Loucy (cell line): Measurements from ENCODE around the gene ARHGAP6.

ENCODE experiments used
- H2AFZ ChIP-seq: fragments of 200-600 bp; sonication (generic); 2 replicates; pipeline ENCODE4 v1.6.0; 2016; ENCODE audit warnings: antibody characterized with exemption, mild to moderate bottlenecking, low read length, moderate library complexity
- H3F3A ChIP-seq: fragments of 200-600 bp; 2 replicates; pipeline ENCODE4 v1.6.0; 2016; ENCODE audit warnings: antibody characterized with exemption, low read depth, mild to moderate bottlenecking
- H3K27me3 ChIP-seq: fragments of 200-600 bp; sonication (generic); 2 replicates; pipeline ENCODE4 v1.6.1; 2014; ENCODE audit warnings: low read length, mild to moderate bottlenecking; ENCODE audit not compliant: insufficient read depth, poor library complexity, severe bottlenecking
- H3K36me3 ChIP-seq: fragments of 200-600 bp; sonication (generic); 2 replicates; pipeline ENCODE4 v1.6.1; 2016; ENCODE audit warnings: low read length; ENCODE audit not compliant: insufficient read depth
- H3K4me1 ChIP-seq: fragments of 200-600 bp; sonication (generic); 2 replicates; pipeline ENCODE4 v1.5.1; 2014; ENCODE audit warnings: low read length, mild to moderate bottlenecking; ENCODE audit not compliant: insufficient read depth, poor library complexity, severe bottlenecking
- H3K4me2 ChIP-seq: fragments of 200-600 bp; sonication (generic); 2 replicates; pipeline ENCODE4 v1.6.0; 2014; ENCODE audit warnings: antibody characterized with exemption, low read length, low read depth, mild to moderate bottlenecking; ENCODE audit not compliant: poor library complexity, severe bottlenecking
- H3K4me3 ChIP-seq: fragments of 200-600 bp; sonication (generic); 2 replicates; pipeline ENCODE4 v1.5.1; 2014; ENCODE audit warnings: low read length, mild to moderate bottlenecking, mixed read lengths; ENCODE audit not compliant: poor library complexity, severe bottlenecking
- H3K79me2 ChIP-seq: fragments of 200-600 bp; sonication (generic); 2 replicates; pipeline ENCODE4 v1.6.1; 2014; ENCODE audit warnings: low read length; ENCODE audit not compliant: insufficient read depth
- H3K9ac ChIP-seq: fragments of 200-600 bp; sonication (generic); 2 replicates; pipeline ENCODE4 v1.6.0; 2014; ENCODE audit warnings: mild to moderate bottlenecking, low read depth, low read length, moderate library complexity; ENCODE audit not compliant: poor library complexity, severe bottlenecking
- H3K9me2 ChIP-seq: fragments of 200-600 bp; sonication (generic); replicated peaks from 2 replicates; pipeline ENCODE4 v1.6.1; 2016; ENCODE audit warnings: low read depth, low read length, mixed read lengths
- H3K9me3 ChIP-seq: fragments of 200-600 bp; sonication (generic); 2 replicates; pipeline ENCODE4 v1.6.1; 2014; ENCODE audit warnings: mild to moderate bottlenecking, antibody characterized with exemption, low read length, low read depth; ENCODE audit not compliant: insufficient read depth
- H4K20me1 ChIP-seq: fragments of 200-600 bp; sonication (generic); 2 replicates; pipeline ENCODE4 v1.6.0; 2014; ENCODE audit warnings: antibody characterized with exemption, low read length, mild to moderate bottlenecking; ENCODE audit not compliant: insufficient read depth, poor library complexity, severe bottlenecking
- EZH2phosphoT487 ChIP-seq: fragments of 200-600 bp; IDR thresholded peaks from 2 replicates; pipeline ENCODE4 v1.6.1; 2018; ENCODE audit warnings: antibody characterized with exemption, mild to moderate bottlenecking, moderate library complexity, borderline replicate concordance
- TF ChIP-seq, protein P1 (sequence below): fragments of 200-600 bp; sonication (generic); conservative IDR thresholded peaks from 2 replicates; pipeline ENCODE4 v1.5.1; 2014; ENCODE audit warnings: mild to moderate bottlenecking, antibody characterized with exemption, low read length

Gene ARHGAP6

GRCh38 chrX:11337292-11338009 is 328.3 kb downstream of the ARHGAP6 start:
- Histone ChIP-seq H3K36me3 (no peaks in the 10 kb centered on the region), H3F3A (no peaks in the 10 kb centered on the region), H2AFZ (no peak overlapping the region), H3K9me2 (no peaks in the 10 kb centered on the region), H3K9me3 (no peaks in the 10 kb centered on the region), H3K79me2 (no peaks in the 10 kb centered on the region), H3K9ac (no peak overlapping the region), H3K27me3 (no peaks in the 10 kb centered on the region), H3K4me3 (no peak overlapping the region), H3K4me2 (no peak overlapping the region), H4K20me1 (no peaks in the 10 kb centered on the region), H3K4me1 (no peaks in the 10 kb centered on the region)
- TF ChIP-seq, protein P1, sequence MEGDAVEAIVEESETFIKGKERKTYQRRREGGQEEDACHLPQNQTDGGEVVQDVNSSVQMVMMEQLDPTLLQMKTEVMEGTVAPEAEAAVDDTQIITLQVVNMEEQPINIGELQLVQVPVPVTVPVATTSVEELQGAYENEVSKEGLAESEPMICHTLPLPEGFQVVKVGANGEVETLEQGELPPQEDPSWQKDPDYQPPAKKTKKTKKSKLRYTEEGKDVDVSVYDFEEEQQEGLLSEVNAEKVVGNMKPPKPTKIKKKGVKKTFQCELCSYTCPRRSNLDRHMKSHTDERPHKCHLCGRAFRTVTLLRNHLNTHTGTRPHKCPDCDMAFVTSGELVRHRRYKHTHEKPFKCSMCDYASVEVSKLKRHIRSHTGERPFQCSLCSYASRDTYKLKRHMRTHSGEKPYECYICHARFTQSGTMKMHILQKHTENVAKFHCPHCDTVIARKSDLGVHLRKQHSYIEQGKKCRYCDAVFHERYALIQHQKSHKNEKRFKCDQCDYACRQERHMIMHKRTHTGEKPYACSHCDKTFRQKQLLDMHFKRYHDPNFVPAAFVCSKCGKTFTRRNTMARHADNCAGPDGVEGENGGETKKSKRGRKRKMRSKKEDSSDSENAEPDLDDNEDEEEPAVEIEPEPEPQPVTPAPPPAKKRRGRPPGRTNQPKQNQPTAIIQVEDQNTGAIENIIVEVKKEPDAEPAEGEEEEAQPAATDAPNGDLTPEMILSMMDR, result no peak
- TF ChIP-seq EZH2phosphoT487, result no peak

DNA sequence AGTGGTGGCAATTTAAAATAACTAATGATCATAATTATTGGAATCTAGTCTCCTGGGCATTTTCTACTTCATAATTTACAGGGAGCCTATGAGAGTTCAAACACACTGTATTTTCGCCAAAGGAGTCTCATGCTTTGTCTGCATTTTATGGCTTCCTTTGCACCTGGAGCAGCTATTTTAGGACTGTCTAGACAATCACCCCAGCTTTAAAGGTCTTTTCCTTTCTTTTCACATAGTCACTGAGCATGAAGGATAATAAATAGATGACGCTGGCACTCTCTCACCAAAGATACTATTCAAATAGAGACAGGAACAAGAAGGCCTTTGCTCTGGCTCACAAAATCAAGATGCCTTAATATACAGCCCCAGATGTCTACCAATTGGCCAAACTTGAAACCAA is 329.5 kb downstream of the ARHGAP6 start:
- Histone ChIP-seq H3K9ac (no peak overlapping the region), H3K79me2 (no peaks in the 10 kb centered on the region), H3F3A (no peaks in the 10 kb centered on the region), H3K4me1 (no peaks in the 10 kb centered on the region), H3K4me2 (no peak overlapping the region), H4K20me1 (no peaks in the 10 kb centered on the region), H3K9me3 (no peaks in the 10 kb centered on the region), H2AFZ (no peak overlapping the region), H3K9me2 (no peaks in the 10 kb centered on the region), H3K4me3 (no peak overlapping the region), H3K36me3 (no peaks in the 10 kb centered on the region), H3K27me3 (no peaks in the 10 kb centered on the region)
- TF ChIP-seq, protein P1, result no peak
- TF ChIP-seq EZH2phosphoT487, result no peak

DNA sequence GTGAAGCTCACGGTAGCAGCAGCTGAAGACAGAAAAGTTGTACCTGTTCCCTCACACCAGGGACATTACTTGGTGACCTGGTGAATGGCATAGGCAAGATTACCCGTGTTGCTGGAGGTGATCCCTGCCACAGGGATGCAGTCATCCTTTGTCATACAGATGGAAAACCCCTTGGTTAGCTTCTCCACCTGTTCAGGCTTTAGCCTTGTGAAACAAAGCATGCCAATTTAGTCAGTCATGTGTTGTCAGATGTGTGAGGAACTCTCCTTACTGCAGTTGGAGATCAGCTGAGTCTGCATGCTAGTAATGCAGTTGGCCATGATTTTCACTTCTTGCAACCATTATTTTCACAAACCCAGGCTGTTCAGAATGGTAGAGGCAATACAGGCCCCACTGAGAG is 331.6 kb downstream of the ARHGAP6 start:
- H3K4me3 ChIP-seq, result no peak overlapping the region
- H3K4me1 ChIP-seq, result no peaks in the 10 kb centered on the region
- TF ChIP-seq EZH2phosphoT487, result no peak
- TF ChIP-seq, protein P1, result no peak
- H3F3A ChIP-seq, result no peaks in the 10 kb centered on the region
- no peak overlapping the region for H3K9ac ChIP-seq
- H2AFZ ChIP-seq, result no peak overlapping the region
- no peaks in the 10 kb centered on the region for H3K27me3 ChIP-seq
- H3K9me3 ChIP-seq, result no peaks in the 10 kb centered on the region
- H3K79me2 ChIP-seq, result no peaks in the 10 kb centered on the region
- H4K20me1 ChIP-seq, result no peaks in the 10 kb centered on the region
- no peaks in the 10 kb centered on the region for H3K9me2 ChIP-seq
- no peaks in the 10 kb centered on the region for H3K36me3 ChIP-seq
- H3K4me2 ChIP-seq, result no peak overlapping the region
